NB4 (cell line): ENCODE measurements around the gene TTC1.
"Not testable (repeated sequence)": the region's sequence is repeated elsewhere in the genome, so short reads cannot be mapped to it uniquely, and the experiment has no call there.

Experiments
- DNase-seq: peaks from one replicate; pipeline ENCODE4 v3.0.0; 2010; ENCODE audit warnings: low read depth
- H3K4me3 ChIP-seq: one replicate; pipeline ENCODE4 v1.5.1; 2011; ENCODE audit warnings: mild to moderate bottlenecking, low read depth, low read length, moderate library complexity
- MYC ChIP-seq: IDR thresholded peaks from 2 replicates; pipeline ENCODE4 v1.6.1; 2011; ENCODE audit warnings: low read depth, low read length
- POLR2A ChIP-seq: IDR thresholded peaks from 2 replicates; pipeline ENCODE4 v1.6.1; 2011; ENCODE audit warnings: mild to moderate bottlenecking; ENCODE audit not compliant: insufficient read length; ENCODE audit errors: extremely low read depth
- TF ChIP-seq, protein P1 (sequence below): IDR thresholded peaks from 2 replicates; pipeline ENCODE4 v1.6.1; 2011; ENCODE audit warnings: low read depth, low read length
- TF ChIP-seq, protein P2 (sequence below): IDR thresholded peaks from one replicate; pipeline ENCODE4 v1.5.1; 2012; ENCODE audit warnings: low read depth, low read length

TTC1 gene

DNA sequence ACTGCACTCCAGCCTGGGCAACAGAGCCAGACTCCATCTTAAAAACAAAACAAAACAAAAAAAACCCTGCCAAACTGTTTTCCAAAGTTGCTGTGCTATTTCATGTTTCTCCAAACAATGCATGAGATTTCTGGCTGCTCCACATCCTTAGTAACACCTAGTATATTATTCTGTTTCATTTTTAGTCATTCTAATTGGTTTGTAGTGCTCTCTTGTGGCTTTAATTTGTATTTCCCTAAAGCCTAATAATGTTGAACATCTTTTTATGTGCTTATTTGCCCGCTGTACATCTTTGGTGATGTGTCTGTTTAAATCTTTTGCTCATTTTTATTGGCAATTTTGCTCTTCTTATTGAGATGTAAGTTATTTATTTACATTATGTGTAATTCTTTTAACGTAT lies 18.4 kb upstream of the TTC1 start:
- TF ChIP-seq, protein P1, sequence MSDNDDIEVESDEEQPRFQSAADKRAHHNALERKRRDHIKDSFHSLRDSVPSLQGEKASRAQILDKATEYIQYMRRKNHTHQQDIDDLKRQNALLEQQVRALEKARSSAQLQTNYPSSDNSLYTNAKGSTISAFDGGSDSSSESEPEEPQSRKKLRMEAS = no peak
- TF ChIP-seq, protein P2, sequence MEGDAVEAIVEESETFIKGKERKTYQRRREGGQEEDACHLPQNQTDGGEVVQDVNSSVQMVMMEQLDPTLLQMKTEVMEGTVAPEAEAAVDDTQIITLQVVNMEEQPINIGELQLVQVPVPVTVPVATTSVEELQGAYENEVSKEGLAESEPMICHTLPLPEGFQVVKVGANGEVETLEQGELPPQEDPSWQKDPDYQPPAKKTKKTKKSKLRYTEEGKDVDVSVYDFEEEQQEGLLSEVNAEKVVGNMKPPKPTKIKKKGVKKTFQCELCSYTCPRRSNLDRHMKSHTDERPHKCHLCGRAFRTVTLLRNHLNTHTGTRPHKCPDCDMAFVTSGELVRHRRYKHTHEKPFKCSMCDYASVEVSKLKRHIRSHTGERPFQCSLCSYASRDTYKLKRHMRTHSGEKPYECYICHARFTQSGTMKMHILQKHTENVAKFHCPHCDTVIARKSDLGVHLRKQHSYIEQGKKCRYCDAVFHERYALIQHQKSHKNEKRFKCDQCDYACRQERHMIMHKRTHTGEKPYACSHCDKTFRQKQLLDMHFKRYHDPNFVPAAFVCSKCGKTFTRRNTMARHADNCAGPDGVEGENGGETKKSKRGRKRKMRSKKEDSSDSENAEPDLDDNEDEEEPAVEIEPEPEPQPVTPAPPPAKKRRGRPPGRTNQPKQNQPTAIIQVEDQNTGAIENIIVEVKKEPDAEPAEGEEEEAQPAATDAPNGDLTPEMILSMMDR = no peak
- no peak for TF ChIP-seq MYC
- TF ChIP-seq POLR2A = no peak
- no peak overlapping the region for H3K4me3 ChIP-seq
- DNase-seq = no peak

DNA sequence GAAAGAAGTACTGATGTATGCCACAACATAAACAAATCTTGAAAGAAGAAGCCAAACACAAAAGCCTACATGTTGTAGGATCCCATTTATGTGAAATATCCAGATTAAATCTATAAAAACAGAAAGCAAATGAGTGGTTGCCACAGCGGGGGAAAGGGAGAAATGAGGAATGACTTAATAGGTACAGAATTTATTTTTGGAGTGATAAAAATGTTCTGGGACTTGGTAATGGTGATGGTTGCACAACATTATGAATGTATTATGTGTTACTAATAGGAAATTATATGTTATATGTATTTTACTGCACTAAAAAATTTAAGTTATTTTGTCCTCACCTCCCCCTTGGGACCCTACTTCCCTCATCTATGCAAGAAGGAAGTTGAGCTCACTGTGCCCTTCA lies 16.4 kb upstream of the TTC1 start:
- no peak for TF ChIP-seq POLR2A
- TF ChIP-seq MYC = no peak
- TF ChIP-seq, protein P2 = no peak
- TF ChIP-seq, protein P1 = no peak

DNA sequence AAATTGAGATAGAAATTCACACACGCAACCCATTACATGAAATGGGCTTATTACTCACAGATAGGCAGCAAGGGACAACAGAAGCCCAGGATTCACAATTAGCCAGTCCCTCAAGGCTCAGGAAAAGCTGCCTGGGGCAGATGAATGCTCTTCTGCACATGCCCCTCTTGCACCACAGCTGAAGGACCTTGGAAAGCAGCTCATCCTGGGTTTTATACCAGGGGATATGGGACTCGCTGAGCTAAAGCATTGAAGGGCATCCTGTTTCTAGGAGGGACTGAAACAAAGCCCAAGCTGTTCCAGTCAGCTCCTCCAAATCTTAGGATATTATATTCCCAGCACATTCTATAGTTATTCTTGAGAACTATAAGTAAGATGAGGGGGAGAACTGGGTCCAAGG lies 15.7 kb upstream of the TTC1 start:
- DNase-seq = no peak
- H3K4me3 ChIP-seq = no peak overlapping the region
- TF ChIP-seq, protein P1 = no peak
- TF ChIP-seq, protein P2 = no peak
- TF ChIP-seq POLR2A (no peak), MYC (no peak)

More for the DNA sequence above, 16.4 kb upstream of the TTC1 start:
- no peak overlapping the region for H3K4me3 ChIP-seq
- DNase-seq = no peak

DNA sequence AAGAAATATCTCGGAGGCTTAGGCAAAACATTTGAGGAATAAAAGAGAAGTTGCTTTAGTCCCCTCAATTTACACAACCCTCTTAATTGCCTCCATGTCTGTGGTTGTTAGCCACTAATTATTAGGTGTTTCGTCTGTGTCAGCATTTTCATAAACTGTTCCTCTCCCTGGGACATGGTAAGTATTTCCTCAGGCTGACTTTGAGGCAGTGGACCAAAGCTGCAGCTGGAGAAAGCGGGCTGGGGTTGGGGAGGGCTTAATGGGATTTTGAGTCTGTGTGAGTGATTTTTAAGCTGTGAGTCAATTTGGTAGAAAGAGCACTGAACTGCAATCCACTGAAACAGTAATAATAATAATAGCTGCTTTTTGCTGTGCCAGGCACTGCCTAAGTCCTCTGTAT lies 13.0 kb upstream of the TTC1 start:
- TF ChIP-seq, protein P2 = no peak
- TF ChIP-seq, protein P1 = no peak
- TF ChIP-seq POLR2A (no peak), MYC (no peak)
- no peak overlapping the region for H3K4me3 ChIP-seq
- DNase-seq = no peak

DNA sequence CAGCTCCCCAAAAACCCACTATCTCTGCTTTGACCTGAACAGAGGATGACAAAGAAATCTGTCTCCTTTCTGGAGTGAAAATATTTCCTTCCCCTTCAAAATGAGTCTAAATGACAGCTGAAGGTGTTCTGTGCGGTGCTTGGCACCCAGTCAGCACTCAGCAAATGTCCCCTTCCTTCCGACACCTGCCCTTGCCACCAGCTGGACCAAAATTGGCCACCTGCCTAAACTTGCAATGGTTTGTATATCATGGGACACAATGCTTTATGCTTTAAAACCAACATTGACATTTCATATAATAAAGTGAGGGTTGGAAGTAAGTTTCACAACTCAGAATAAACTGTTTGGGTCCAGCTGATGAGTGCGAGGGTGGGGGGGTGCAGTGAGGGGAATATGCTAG lies 7.5 kb upstream of the TTC1 start:
- DNase-seq = no peak
- TF ChIP-seq, protein P1 = no peak
- TF ChIP-seq MYC (no peak), POLR2A (no peak)
- TF ChIP-seq, protein P2 = no peak
- H3K4me3 ChIP-seq = no peak overlapping the region

DNA sequence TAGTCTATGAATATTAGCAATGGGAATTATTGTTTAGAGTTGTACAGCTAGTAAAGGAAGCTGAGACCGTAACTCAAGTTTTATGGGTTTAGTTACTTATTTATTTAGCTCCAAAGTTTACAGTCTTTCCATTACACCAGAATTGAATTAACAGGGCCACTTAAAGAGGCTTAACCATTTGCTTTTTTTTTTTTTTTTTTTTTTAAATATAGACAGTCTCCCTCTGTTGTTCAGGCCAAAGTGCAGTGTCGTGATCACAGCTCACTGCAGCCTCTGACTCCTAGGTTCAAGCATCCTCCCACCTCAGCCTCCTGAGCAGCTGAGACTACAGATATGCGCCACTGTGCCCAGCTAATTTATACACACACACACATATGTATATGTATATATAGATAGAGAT lies 1.4 kb upstream of the TTC1 start:
- no peak for DNase-seq
- TF ChIP-seq, protein P1 = no peak
- TF ChIP-seq, protein P2 = no peak
- TF ChIP-seq POLR2A (no peak), MYC (no peak)
- H3K4me3 ChIP-seq = no peak overlapping the region

DNA sequence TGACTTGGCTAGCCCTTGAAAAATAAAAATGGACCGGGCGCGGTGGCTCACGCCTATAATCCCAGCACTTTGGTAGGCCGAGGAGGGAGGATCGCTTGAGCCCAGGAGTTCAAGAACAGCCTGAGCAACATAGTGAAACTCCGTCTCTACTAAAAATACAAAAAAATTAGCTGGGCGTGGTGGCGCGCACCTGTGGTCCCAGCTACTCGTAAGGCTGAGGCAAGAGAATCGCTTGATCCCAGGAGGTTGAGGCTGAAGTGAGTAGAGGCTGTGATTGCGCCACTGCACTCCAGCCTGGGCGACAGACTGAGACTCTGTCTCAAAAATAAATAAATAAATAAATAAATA lies 436 bp upstream of the TTC1 start:
- not testable (repeated sequence) for DNase-seq, H3K4me3 ChIP-seq
